Panc1 (cell line): ENCODE measurements around the gene U2AF1.
"Not testable (repeated sequence)": the region's sequence is repeated elsewhere in the genome, so short reads cannot be mapped to it uniquely, and the experiment has no call there.

Source experiments
- TCF7L2 ChIP-seq: IDR thresholded peaks from 2 replicates; pipeline ENCODE4 v1.6.1; 2011; ENCODE audit warnings: mild to moderate bottlenecking, low read depth, low read length, inconsistent platforms
- TF ChIP-seq, protein P1 (sequence below): fragments of 450-650 bp; IDR thresholded peaks from 2 replicates; pipeline ENCODE4 v1.5.1; 2017; ENCODE audit warnings: mild to moderate bottlenecking

DNA sequence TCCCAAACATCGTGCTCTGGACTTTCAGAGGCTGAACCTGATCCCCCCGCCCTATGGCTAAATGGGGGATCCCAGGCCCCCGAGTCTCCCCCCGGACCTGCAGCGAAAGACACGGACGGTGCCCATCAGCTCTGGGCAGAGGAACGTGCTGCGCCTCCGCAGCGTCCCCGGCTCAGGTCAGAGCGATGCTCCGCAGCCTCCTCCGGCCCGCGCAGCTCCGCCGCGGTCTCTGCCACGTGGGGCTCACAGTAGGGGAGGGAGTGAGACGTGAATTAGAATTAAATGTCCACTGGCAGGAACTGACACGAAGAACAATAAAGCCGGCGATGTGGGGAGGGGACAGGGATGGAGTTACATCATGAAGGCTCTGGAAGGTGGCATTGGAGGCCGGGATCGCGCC, 30.7 kb downstream of the U2AF1 start:
- TF ChIP-seq TCF7L2, result not testable (repeated sequence)
- TF ChIP-seq, protein P1, sequence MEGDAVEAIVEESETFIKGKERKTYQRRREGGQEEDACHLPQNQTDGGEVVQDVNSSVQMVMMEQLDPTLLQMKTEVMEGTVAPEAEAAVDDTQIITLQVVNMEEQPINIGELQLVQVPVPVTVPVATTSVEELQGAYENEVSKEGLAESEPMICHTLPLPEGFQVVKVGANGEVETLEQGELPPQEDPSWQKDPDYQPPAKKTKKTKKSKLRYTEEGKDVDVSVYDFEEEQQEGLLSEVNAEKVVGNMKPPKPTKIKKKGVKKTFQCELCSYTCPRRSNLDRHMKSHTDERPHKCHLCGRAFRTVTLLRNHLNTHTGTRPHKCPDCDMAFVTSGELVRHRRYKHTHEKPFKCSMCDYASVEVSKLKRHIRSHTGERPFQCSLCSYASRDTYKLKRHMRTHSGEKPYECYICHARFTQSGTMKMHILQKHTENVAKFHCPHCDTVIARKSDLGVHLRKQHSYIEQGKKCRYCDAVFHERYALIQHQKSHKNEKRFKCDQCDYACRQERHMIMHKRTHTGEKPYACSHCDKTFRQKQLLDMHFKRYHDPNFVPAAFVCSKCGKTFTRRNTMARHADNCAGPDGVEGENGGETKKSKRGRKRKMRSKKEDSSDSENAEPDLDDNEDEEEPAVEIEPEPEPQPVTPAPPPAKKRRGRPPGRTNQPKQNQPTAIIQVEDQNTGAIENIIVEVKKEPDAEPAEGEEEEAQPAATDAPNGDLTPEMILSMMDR, result not testable (repeated sequence)
